ENCODE results near the gene SH3GL1.
A peak's percentile ranks its signal among the peaks of the same experiment; 100 is the strongest.

SH3GL1 gene

DNA sequence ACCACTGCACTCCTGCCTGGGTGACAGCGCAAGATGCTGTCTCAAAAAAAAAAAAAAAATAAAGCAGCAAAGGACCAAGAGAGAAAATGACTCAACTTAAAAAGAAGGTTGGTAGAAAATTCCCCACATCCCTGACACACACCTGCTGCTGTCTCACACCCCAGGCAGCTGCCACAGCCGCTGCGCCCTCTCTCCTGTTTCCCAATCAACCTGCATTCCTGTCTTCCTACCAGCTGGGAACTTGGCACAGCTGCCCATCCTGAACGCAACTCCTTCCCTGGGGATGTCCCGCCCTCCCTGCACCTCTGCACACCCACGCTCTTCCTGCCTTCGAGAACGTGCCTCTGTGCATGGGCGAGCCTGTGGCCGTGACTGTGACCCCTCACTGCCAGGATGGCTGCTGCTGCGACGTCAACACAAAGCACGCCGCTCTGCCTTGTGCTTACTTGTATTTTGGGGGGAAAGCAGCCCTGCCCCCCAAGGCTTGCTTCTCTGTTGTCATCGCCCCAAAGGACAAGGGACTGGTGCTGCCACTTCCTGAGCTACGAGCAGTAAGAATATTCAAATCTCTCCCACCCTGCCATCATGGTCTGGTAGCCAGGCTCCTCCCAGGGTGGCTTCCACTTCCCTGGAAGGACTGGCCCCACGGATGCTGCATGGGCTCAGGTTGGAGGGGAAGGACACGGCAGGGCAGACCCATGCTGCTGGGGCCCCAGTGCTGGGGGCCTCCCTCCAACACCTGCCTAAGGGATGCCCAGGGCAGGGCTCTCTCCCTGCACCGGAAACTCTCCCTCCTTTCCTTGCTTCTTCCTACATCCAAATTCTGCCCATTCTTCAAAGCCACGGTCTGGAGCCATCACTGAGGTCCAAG lies 20.7 kb downstream of the SH3GL1 start:
- TF ChIP-seq CTCF (conservative IDR thresholded peaks at IDR 0.05; ENCODE audit: low read length), result no peak
- DNase-seq (ENCODE audit: low read depth), result peak; percentile 48
- no peak overlapping the region for H3K4me3 ChIP-seq (ENCODE audit: low read length)

DNA sequence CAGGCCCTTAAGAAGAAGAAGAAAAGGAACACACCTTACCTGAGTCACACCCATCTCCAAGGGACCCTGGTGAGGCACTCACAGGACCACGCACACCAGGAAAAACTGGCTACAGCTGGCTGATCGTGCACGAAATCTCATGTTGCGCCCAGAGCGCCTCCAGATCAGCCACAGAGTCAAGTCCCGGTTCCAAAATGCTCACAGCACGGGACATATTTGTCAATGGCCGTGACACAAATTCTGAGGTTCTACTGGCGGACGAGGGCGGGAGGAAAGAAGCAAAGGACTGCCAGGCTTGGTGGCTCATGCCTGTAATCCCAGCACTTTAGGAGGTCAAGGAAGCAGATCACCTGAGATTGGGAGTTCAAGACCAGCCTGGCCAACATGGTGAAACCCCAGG lies 21.5 kb downstream of the SH3GL1 start:
- TF ChIP-seq CTCF (conservative IDR thresholded peaks at IDR 0.05; ENCODE audit: low read length), result no peak
- DNase-seq (ENCODE audit: low read depth), result no peak
- H3K4me3 ChIP-seq (ENCODE audit: low read length), result no peak overlapping the region

DNA sequence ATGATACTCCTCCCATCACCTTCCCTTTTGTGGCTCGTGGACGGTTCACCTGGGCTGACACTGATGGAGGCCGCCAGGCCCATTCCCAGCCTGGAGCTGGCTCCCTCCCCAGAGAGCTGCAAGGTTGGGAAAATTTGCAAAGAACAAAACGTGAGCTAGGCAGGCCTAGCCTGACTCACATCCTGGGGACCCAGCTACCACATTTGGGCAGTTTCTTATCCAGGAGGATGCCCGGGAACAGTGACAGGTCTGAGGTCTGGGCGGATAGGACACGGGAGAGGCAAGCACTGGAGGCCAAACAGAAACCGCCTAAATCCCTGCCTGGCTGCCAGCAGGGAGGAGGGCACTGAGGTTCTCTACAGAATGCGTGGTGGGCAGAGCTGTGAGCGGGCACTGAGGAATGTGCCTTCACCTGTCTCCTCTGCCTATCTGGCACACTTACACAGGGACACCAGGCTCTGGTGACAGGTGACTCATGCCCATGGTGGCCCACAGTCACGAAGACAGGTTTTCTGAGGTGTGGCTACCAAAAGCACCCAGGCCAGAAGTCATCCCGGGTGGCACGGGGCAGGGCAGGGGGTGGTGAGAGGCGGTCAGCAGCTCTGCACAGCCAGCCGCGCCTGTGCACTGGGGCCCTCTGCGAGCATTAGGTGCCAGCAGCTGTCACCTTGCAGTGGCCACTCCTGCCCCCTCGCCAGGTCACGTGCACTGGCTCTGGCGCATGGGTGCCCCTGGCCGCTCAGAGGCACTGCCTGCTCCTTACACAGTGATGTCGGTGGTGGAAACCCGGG lies 23.2 kb downstream of the SH3GL1 start:
- peak; percentile 46 for DNase-seq (ENCODE audit: low read depth)
- no peak overlapping the region for H3K4me3 ChIP-seq (ENCODE audit: low read length)
- no peak for TF ChIP-seq CTCF (conservative IDR thresholded peaks at IDR 0.05; ENCODE audit: low read length)

- no peak for DNase-seq (ENCODE audit: low read depth)
- H3K4me3 ChIP-seq (ENCODE audit: low read length), result no peak overlapping the region
- TF ChIP-seq CTCF (conservative IDR thresholded peaks at IDR 0.05; ENCODE audit: low read length), result no peak
Measured at GRCh38 chr19:4376671-4376990, 23.7 kb downstream of the SH3GL1 start.

DNA sequence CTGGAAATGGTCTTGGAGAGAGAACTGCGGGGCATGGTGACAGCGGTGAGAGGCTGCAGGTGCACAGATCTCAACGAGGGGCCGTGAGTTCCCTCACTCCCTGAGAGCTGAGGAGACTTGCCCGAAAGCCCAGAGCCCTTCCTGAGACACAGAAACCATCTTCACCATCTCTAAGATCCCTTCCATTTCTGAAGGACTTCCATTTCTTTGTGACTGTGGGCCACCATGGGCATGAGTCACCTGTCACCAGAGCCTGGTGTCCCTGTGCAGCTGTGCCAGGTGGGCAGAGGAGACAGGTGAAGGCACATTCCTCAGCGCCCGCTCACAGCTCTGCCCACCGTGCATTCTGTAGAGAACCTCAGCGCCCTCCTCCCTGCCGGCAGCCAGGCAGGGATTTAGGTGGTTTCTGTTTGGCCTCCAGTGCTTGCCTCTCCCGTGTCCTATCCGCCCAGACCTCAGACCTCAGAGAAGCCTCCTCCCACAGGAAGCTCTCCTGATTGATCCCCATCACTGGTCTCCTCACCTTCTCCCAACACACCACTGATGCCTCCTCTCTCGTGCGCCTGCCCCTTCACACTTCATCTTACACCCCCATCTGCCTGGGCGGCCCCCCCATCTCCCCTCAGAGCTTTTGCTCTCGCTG lies 24.2 kb downstream of the SH3GL1 start:
- no peak for DNase-seq (ENCODE audit: low read depth)
- TF ChIP-seq CTCF (conservative IDR thresholded peaks at IDR 0.05; ENCODE audit: low read length), result no peak
- H3K4me3 ChIP-seq (ENCODE audit: low read length), result no peak overlapping the region

DNA sequence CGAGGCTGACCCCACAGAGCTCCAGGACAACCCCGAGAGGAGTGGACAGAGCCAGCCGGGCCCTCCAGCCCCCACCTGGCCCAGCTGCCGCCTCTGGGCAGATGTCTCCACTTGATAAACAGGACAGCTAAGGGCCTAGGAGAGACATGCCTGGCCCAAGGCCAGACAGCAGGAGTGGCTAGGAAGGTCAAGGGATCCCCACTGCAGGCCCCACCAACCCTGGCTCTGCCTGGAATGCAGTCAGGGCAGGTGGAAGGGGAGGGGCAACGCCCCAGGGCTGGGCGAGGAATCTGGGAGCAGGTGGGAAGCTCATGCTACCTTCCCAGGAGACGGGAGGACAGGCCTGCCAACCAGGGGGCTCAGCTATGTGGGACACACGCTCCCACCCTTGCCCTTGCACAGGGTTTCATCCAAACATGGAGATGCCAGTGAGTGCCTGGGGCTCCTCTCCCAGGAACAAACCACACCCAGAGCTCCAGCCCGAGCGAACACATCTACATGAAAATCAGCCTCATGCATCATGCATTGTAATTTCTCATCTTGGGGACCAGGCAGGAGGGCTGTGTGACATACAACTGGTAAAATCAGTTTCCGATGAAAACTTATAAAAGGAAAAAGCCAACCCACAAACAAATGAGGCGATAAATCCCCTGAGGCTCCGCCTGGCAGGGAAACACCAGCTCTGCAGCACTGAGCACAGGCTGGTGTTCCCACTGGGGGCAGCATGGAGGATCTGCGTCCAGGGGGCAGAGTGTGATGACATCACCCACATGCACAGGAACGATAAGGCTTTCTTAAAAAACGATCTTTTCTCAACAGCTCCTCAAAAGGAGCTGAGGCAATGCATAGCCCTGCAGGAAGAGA lies 25.0 kb downstream of the SH3GL1 start:
- peak; percentile 68 for DNase-seq (ENCODE audit: low read depth)
- TF ChIP-seq CTCF (conservative IDR thresholded peaks at IDR 0.05; ENCODE audit: low read length), result peak; percentile 56
- no peak overlapping the region; the same call in 1 of the 2 replicates for H3K4me3 ChIP-seq (ENCODE audit: low read length)
